Forelimb muscle (tissue), 1 donor: ENCODE measurements around the gene DNAJA3. TPM values are rescaled to one million over a fixed set of nuclear protein-coding genes. Genes with fewer than 3 reads are reported as not detected.

Experiments used
- DNase-seq: peaks from one replicate; pipeline ENCODE4 v3.0.0-alpha.2; 2013; ENCODE audit warnings: low read depth
- polyA plus RNA-seq: library from polyadenylated mRNA; unstranded; fragments of 120-200 nt; gene quantifications from one replicate; pipeline ENCODE4 v1.2.1, GENCODE V29; 2013; ENCODE audit not compliant: insufficient read length

The DNAJA3 gene
- polyA plus RNA-seq, 1 donor: 29.6 TPM

GRCh38 chr16:4404967-4405696 is 20.5 kb upstream of the DNAJA3 start:
- DNase-seq: no peak

GRCh38 chr16:4407543-4408322 is 17.9 kb upstream of the DNAJA3 start:
- DNase-seq: no peak

- DNase-seq: no peak
Measured at GRCh38 chr16:4408323-4408690, 17.4 kb upstream of the DNAJA3 start.

GRCh38 chr16:4409081-4409932 is 16.4 kb upstream of the DNAJA3 start:
- no peak for DNase-seq

- peak; percentile 70 for DNase-seq
Measured at GRCh38 chr16:4410335-4411075, 15.2 kb upstream of the DNAJA3 start.

- DNase-seq: no peak
Measured at GRCh38 chr16:4411684-4412083, 14.0 kb upstream of the DNAJA3 start.

GRCh38 chr16:4412159-4412558 is 13.5 kb upstream of the DNAJA3 start:
- no peak for DNase-seq

GRCh38 chr16:4412854-4413253 is 12.8 kb upstream of the DNAJA3 start:
- DNase-seq: no peak

GRCh38 chr16:4414187-4414917 is 11.3 kb upstream of the DNAJA3 start:
- DNase-seq: no peak

- DNase-seq: no peak
Measured at GRCh38 chr16:4415538-4416199, 10.0 kb upstream of the DNAJA3 start.

GRCh38 chr16:4416200-4417032 is 9.3 kb upstream of the DNAJA3 start, which contains the start of gene CORO7:
TSS of gene CORO7 (minus strand) at chr16:4416596. CDS start at chr16:4416518, 78 bp downstream.
- DNase-seq: peak; percentile 68

- no peak for DNase-seq
Measured at GRCh38 chr16:4419402-4419959, 6.2 kb upstream of the DNAJA3 start.

- DNase-seq: no peak
Measured at GRCh38 chr16:4420505-4421105, 5.1 kb upstream of the DNAJA3 start.

GRCh38 chr16:4426021-4426684 is 485 bp downstream of the DNAJA3 start:
- no peak for DNase-seq

- DNase-seq: no peak
Measured at GRCh38 chr16:4426722-4427372, 1.2 kb downstream of the DNAJA3 start.

- DNase-seq: no peak
Measured at GRCh38 chr16:4428500-4428899, 2.8 kb downstream of the DNAJA3 start.

- DNase-seq: no peak
Measured at GRCh38 chr16:4431023-4431422, 5.4 kb downstream of the DNAJA3 start.
